Subcutaneous adipose tissue (tissue), 4 donors: ENCODE measurements around the gene TNS3. TPM values are rescaled to one million over a fixed set of nuclear protein-coding genes. Genes with fewer than 3 reads are reported as not detected.

Experiments used
- total RNA-seq, 4 donors: library from RNA; depleted of rRNA; stranded (reverse); fragments of >200 nt; gene quantifications; one replicate each; pipeline ENCODE4 v1.1.0, GENCODE V29; 2016
- TF ChIP-seq, protein P1 (sequence below): fragments of 450-650 bp; IDR thresholded peaks from one replicate; pipeline ENCODE4 v1.5.1; 2016; ENCODE audit warnings: low read depth, mild to moderate bottlenecking, control low read depth, antibody characterized with exemption, moderate library complexity

The TNS3 gene
- total RNA-seq, 4 donors from 2014 or later: 104 to 137 (median 110) TPM

DNA sequence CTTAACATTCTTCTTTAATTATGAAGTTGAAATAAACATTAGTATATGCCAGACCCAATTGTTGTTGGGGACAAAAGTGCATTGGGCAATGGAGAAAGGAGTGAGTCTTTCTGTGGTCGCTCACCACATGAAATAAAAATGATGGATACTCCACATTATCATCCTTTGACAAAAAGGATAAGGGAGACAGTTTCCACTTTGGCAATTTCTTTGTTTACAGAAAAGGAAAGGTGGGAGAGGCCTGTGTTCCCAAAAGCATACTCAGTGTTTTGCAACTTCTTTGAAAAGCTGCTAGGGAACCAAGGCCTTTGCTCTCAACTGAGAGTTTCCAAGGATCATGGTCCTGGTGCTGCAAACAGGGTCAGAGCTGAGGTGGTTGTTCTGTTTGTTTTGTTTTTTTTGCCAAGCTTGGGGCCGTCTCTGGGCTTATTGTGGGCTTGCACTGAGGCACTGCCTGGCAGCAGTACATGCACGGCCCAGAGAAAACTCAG, 341.9 kb downstream of the TNS3 start:
- TF ChIP-seq, protein P1, sequence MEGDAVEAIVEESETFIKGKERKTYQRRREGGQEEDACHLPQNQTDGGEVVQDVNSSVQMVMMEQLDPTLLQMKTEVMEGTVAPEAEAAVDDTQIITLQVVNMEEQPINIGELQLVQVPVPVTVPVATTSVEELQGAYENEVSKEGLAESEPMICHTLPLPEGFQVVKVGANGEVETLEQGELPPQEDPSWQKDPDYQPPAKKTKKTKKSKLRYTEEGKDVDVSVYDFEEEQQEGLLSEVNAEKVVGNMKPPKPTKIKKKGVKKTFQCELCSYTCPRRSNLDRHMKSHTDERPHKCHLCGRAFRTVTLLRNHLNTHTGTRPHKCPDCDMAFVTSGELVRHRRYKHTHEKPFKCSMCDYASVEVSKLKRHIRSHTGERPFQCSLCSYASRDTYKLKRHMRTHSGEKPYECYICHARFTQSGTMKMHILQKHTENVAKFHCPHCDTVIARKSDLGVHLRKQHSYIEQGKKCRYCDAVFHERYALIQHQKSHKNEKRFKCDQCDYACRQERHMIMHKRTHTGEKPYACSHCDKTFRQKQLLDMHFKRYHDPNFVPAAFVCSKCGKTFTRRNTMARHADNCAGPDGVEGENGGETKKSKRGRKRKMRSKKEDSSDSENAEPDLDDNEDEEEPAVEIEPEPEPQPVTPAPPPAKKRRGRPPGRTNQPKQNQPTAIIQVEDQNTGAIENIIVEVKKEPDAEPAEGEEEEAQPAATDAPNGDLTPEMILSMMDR: no peak

DNA sequence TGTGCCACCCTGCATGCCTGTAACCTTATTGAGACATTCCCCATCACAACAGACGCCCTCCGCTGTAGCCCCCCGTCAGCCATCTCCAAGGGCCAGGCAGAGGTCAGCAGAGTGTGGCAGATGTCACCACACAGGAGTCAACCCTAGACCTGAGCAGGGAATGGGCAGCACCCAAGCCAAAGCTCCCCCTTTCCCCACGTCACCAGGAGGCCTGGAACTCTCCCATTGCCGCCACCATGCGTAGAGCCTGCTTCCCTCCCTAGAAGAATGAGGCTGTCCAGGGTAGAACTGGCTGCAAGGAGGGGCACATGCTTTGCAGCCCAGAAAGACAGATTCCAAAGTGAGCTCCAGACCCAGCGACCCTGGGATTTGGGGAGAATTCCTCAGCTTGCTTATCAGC, 342.9 kb downstream of the TNS3 start:
- TF ChIP-seq, protein P1: no peak

DNA sequence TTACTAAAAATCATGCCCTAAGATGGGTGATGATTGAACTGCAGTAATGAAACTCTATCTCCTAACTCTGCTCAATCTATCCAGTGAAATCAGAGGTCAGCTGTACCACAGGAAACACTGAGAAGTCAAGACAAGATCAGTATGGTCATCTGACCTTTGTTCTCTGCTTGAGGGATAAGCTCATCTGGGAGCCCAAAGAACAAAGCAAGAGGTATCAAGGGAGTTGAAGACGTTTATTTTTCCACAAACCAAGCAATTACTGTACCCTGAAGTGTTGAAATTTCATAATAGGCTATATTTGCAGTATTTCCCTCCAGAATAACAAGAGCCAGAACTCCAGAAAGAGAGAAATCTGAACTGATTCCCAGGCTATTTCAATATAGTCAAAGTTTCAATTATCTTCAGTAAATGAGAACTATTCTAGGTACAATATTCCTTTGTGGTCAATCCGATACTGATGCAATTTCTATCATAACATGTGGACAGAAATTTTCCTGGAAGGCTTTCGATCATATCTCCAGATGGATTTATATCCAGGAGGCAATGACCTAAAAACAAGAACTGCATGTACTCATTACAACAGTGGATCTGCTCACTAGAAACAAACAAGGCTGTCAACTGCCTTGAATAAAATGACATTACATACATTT, 345.3 kb downstream of the TNS3 start:
- TF ChIP-seq, protein P1: no peak

DNA sequence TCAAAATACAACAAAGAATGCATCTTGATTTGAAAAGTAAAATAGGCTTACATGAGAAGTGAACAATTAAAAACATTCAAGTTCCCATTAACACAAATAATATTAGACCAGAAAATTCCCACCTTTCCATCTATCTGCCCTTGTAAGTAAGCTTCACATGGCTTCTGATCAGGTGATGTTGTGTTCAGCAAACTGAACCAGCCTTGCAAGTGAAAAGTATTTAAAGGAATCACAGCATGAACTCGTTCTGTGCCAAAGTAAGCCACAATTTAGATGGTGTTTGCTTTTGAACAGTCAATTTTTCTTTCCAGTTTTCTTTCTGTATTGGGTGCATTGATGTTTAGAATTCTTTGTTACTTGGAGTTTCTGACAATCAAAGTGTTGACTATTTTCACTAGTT, 347.9 kb downstream of the TNS3 start:
- TF ChIP-seq, protein P1: no peak

DNA sequence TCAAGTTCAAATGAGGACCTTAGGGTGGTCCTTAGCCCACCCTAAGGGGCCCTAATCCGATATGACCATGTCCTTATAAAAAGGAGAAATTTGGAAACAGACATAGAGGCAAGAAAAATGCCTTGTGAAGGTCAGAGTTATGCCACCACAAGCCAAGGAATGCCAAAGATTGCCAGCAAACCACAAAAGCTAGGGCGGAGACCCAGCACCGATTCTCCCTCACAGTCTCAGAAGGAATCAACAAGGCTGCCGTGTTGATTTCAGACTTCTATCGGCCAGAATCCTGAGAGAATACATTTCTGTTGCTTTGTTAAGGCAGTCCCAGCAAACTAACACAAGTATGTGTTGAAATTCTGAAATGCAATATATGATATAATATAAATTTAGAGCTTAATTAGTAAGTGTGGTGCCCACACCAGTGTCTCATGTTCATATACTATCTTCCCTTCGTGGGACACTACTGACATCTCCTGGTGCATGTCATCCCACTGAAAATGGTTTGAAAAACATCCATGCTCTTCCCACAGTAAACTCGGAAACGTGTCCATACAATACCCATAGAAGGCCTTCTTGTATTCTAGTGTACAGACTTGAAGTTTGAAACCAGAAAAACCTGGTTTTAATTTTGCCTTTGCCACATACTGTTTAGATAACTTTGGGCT, 349.0 kb downstream of the TNS3 start:
- TF ChIP-seq, protein P1: no peak

DNA sequence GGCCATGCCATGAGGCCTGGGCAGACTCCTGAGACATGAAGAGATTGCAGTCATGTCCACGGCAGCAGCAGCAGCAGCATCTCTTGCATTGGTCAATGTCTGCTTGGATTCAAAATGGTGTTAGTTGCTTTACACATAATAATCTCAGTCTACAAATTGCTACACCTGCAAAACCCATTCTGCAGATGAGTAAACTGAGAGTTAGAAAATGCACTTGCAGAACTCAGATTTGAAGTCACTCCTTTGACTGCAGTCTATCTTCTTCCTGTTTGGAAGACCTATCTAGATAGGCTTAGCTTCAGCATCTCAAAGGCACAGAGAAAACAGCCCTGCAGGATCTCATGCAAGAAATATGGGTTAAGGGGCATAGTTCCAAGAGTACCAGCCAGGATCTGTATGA, 350.3 kb downstream of the TNS3 start:
- TF ChIP-seq, protein P1: no peak

DNA sequence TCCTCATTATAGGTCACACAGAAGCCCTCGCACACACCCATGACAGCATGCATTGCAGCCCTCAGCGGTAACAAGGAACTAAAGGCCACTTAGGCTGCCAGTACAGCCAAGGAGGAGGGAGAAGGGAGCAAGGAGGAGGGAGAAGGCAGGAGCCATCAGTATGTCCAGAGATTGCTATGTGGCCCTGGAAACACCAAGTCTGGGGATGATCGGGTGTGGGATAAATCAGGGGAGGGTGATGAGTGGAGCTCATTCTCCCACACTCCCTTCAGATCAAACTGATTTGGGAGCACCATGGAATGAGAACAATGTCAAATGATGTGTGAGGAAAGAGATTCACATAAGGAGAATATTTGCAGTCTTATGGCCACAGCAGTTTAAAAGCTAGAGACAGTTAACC, 350.9 kb downstream of the TNS3 start:
- TF ChIP-seq, protein P1: no peak
